Cerebellar cortex (tissue), 1 donor: Measurements from ENCODE around the gene DCBLD2.
A peak's percentile ranks its signal among the peaks of the same experiment; 100 is the strongest.
"Not testable (repeated sequence)": the region's sequence is repeated elsewhere in the genome, so short reads cannot be mapped to it uniquely, and the experiment has no call there.

ENCODE experiments used
- DNase-seq: peaks from one replicate; pipeline ENCODE4 v3.0.0-alpha.2; 2015; ENCODE audit warnings: low spot score

The DCBLD2 gene

GRCh38 chr3:98831060-98831459 lies 70.4 kb downstream of the DCBLD2 start:
- DNase-seq, result not testable (repeated sequence)

- DNase-seq, result no peak
Measured at GRCh38 chr3:98829246-98829832, 72.2 kb downstream of the DCBLD2 start.

- no peak for DNase-seq
Measured at GRCh38 chr3:98827221-98827920, 74.1 kb downstream of the DCBLD2 start.

GRCh38 chr3:98826126-98826525 lies 75.4 kb downstream of the DCBLD2 start:
- no peak for DNase-seq

GRCh38 chr3:98824256-98824655 lies 77.2 kb downstream of the DCBLD2 start:
- DNase-seq, result no peak

- no peak for DNase-seq
Measured at GRCh38 chr3:98823791-98824190, 77.7 kb downstream of the DCBLD2 start.

GRCh38 chr3:98821063-98821462 lies 80.4 kb downstream of the DCBLD2 start:
- DNase-seq, result no peak

GRCh38 chr3:98817547-98818041 lies 83.9 kb downstream of the DCBLD2 start:
- peak; percentile 70 for DNase-seq

GRCh38 chr3:98814817-98815420 lies 86.6 kb downstream of the DCBLD2 start:
- DNase-seq, result no peak

- peak; percentile 50 for DNase-seq
Measured at GRCh38 chr3:98812851-98813374, 88.6 kb downstream of the DCBLD2 start.

- DNase-seq, result no peak
Measured at GRCh38 chr3:98811048-98811447, 90.4 kb downstream of the DCBLD2 start.

- no peak for DNase-seq
Measured at GRCh38 chr3:98809557-98809956, 91.9 kb downstream of the DCBLD2 start.

GRCh38 chr3:98808071-98808470 lies 93.4 kb downstream of the DCBLD2 start:
- no peak for DNase-seq

GRCh38 chr3:98807561-98807960 lies 93.9 kb downstream of the DCBLD2 start:
- no peak for DNase-seq

GRCh38 chr3:98807011-98807410 lies 94.5 kb downstream of the DCBLD2 start:
- no peak for DNase-seq

GRCh38 chr3:98806521-98806920 lies 95.0 kb downstream of the DCBLD2 start:
- no peak for DNase-seq

- no peak for DNase-seq
Measured at GRCh38 chr3:98805571-98805970, 95.9 kb downstream of the DCBLD2 start.

GRCh38 chr3:98801043-98801747 lies 100.3 kb downstream of the DCBLD2 start:
- no peak for DNase-seq

GRCh38 chr3:98800401-98800800 lies 101.1 kb downstream of the DCBLD2 start:
- DNase-seq, result no peak

- DNase-seq, result no peak
Measured at GRCh38 chr3:98799479-98799878, 102.0 kb downstream of the DCBLD2 start.

GRCh38 chr3:98798820-98799219 lies 102.7 kb downstream of the DCBLD2 start:
- DNase-seq, result no peak

- no peak for DNase-seq
Measured at GRCh38 chr3:98797905-98798304, 103.6 kb downstream of the DCBLD2 start.
